ENCODE results near the gene PRMT3.

Gene PRMT3

GRCh38 chr11:20367313-20367948, 20.1 kb upstream of the PRMT3 start:
- Histone ChIP-seq H3K27me3 (ENCODE audit: insufficient read depth, poor library complexity, severe bottlenecking) (no peaks in the 10 kb centered on the region), H3K27ac (ENCODE audit: poor library complexity, severe bottlenecking) (peak overlapping the region; percentile 91), H3K4me1 (ENCODE audit: insufficient read depth, poor library complexity, severe bottlenecking) (peaks cover 36% of the 10 kb centered on the region), H3K36me3 (ENCODE audit: low read depth) (no peaks in the 10 kb centered on the region), H3K9me3 (ENCODE audit: severe bottlenecking) (no peaks in the 10 kb centered on the region), H3K4me3 (ENCODE audit: severe bottlenecking) (no peak overlapping the region)
- no peak for TF ChIP-seq CTCF (IDR thresholded peaks at IDR 0.05; ENCODE audit: poor library complexity, severe bottlenecking)
- ATAC-seq (ENCODE audit: low read depth) (peak; percentile 77), DNase-seq (ENCODE audit: low spot score) (no peak)

GRCh38 chr11:20368438-20368837, 19.1 kb upstream of the PRMT3 start:
- H3K9me3 ChIP-seq (ENCODE audit: severe bottlenecking): no peaks in the 10 kb centered on the region
- H3K4me1 ChIP-seq (ENCODE audit: insufficient read depth, poor library complexity, severe bottlenecking): peaks cover 36% of the 10 kb centered on the region
- ATAC-seq (ENCODE audit: low read depth): peak; percentile 62
- no peaks in the 10 kb centered on the region for H3K36me3 ChIP-seq (ENCODE audit: low read depth)
- no peaks in the 10 kb centered on the region for H3K27me3 ChIP-seq (ENCODE audit: insufficient read depth, poor library complexity, severe bottlenecking)
- peak overlapping the region; percentile 91 for H3K27ac ChIP-seq (ENCODE audit: poor library complexity, severe bottlenecking)
- no peak for DNase-seq (ENCODE audit: low spot score)
- no peak for TF ChIP-seq CTCF (IDR thresholded peaks at IDR 0.05; ENCODE audit: poor library complexity, severe bottlenecking)
- no peak overlapping the region for H3K4me3 ChIP-seq (ENCODE audit: severe bottlenecking)

GRCh38 chr11:20369826-20370225, 17.7 kb upstream of the PRMT3 start:
- Histone ChIP-seq H3K27ac (ENCODE audit: poor library complexity, severe bottlenecking) (no peak overlapping the region), H3K4me1 (ENCODE audit: insufficient read depth, poor library complexity, severe bottlenecking) (peaks cover 40% of the 10 kb centered on the region), H3K36me3 (ENCODE audit: low read depth) (no peaks in the 10 kb centered on the region), H3K27me3 (ENCODE audit: insufficient read depth, poor library complexity, severe bottlenecking) (no peaks in the 10 kb centered on the region), H3K4me3 (ENCODE audit: severe bottlenecking) (no peak overlapping the region), H3K9me3 (ENCODE audit: severe bottlenecking) (no peaks in the 10 kb centered on the region)
- ATAC-seq (ENCODE audit: low read depth) (no peak), DNase-seq (ENCODE audit: low spot score) (no peak)
- no peak for TF ChIP-seq CTCF (IDR thresholded peaks at IDR 0.05; ENCODE audit: poor library complexity, severe bottlenecking)

- Histone ChIP-seq H3K9me3 (ENCODE audit: severe bottlenecking) (no peaks in the 10 kb centered on the region), H3K36me3 (ENCODE audit: low read depth) (no peaks in the 10 kb centered on the region)
- no peak for ATAC-seq (ENCODE audit: low read depth)
Measured at GRCh38 chr11:20372081-20372626, 15.4 kb upstream of the PRMT3 start.

More at GRCh38 chr11:20372081-20372626, 15.4 kb upstream of the PRMT3 start:
- no peak overlapping the region for H3K4me3 ChIP-seq (ENCODE audit: severe bottlenecking)
- H3K27ac ChIP-seq (ENCODE audit: poor library complexity, severe bottlenecking): no peak overlapping the region
- no peak for TF ChIP-seq CTCF (IDR thresholded peaks at IDR 0.05; ENCODE audit: poor library complexity, severe bottlenecking)
- H3K4me1 ChIP-seq (ENCODE audit: insufficient read depth, poor library complexity, severe bottlenecking): peaks cover 30% of the 10 kb centered on the region
- H3K27me3 ChIP-seq (ENCODE audit: insufficient read depth, poor library complexity, severe bottlenecking): no peaks in the 10 kb centered on the region
- no peak for DNase-seq (ENCODE audit: low spot score)

All from RWPE2 (cell line).